HepG2 (cell line): Measurements from ENCODE around the gene SMYD5. TPM values are rescaled to one million over a fixed set of nuclear protein-coding genes. Genes with fewer than 3 reads are reported as not detected.

Experiments used
- ATAC-seq: fragments of 200-7000 bp; cut with Tn5 transposase; 3 replicates; pipeline ENCODE4 v1.9.1; 2020; ENCODE audit warnings: mild to moderate bottlenecking, moderate library complexity
- BruUV-seq: library from RNA; stranded (reverse); fragments of 400-500 nt; replicated peaks from 2 replicates; lab custom pipeline; 2021; lab: Mats Ljungman, UMichigan
- CTCF ChIA-PET: fragments of 300-600 bp; formaldehyde crosslinking; extraction: SDS; loops from one replicate; lab custom pipeline; 2021; ENCODE audit warnings: low total read pairs, inconsistent platforms, low intra/inter-chr PET ratio; lab: Yijun Ruan, JAX
- POLR2A ChIA-PET: fragments of 350-600 bp; sonication (Branson Sonifier 250); formaldehyde crosslinking; loops from one replicate; lab custom pipeline; 2020; ENCODE audit warnings: antibody characterized with exemption, inconsistent platforms; lab: Yijun Ruan, JAX
- DNase-seq: peaks from one replicate; pipeline ENCODE4 v3.0.0-alpha.2; 2015; ENCODE audit warnings: low spot score
- FAIRE-seq: peaks from 3 replicates; lab custom pipeline; 2011; peaks lifted over from hg19 to GRCh38; lab: Jason Lieb, UNC
- H2AFZ ChIP-seq: one replicate; pipeline ENCODE4 v1.6.1; 2011; ENCODE audit warnings: low read length, inconsistent platforms
- H3K27ac ChIP-seq: fragments of 300-600 bp; 3 replicates; pipeline ENCODE4 v1.8.0; 2011; ENCODE audit warnings: mixed run types, mild to moderate bottlenecking, mixed read lengths, low read length, inconsistent platforms; ENCODE audit not compliant: insufficient read depth; ENCODE audit errors: extremely low read length
- H3K27me3 ChIP-seq, 2 experiments: fragments of 200-600 bp in 1 of 2; 2 replicates in 1 of 2; 3 replicates in 1 of 2; pipeline versions ENCODE4 v1.6.0 to v1.8.0; 2011; ENCODE audit warnings: low read length in 2 of 2, mild to moderate bottlenecking in 2 of 2, moderate library complexity in 2 of 2, inconsistent platforms in 1 of 2; ENCODE audit not compliant: insufficient read depth in 2 of 2, control insufficient read depth in 1 of 2
- H3K36me3 ChIP-seq, 2 experiments: fragments of 200-600 bp in 1 of 2; replicated peaks in 1 of 2; 2 replicates in 1 of 2; 3 replicates in 1 of 2; pipeline versions ENCODE4 v1.5.1 to v1.8.0; 2011; ENCODE audit warnings: low read length in 2 of 2, inconsistent platforms in 1 of 2; ENCODE audit not compliant: insufficient read depth in 2 of 2, control insufficient read depth in 1 of 2
- H3K4me1 ChIP-seq: 2 replicates; pipeline ENCODE4 v1.5.1; 2012; ENCODE audit warnings: low read length, inconsistent platforms; ENCODE audit not compliant: insufficient read depth
- H3K4me2 ChIP-seq: 2 replicates; pipeline ENCODE4 v1.6.0; 2011; ENCODE audit warnings: low read depth, low read length, inconsistent platforms
- H3K4me3 ChIP-seq, 3 experiments: fragments of 200-600 bp in 1 of 3; sonication (generic), shearing (Covaris generic) in 1 of 3; replicated peaks in 1 of 3; 2 replicates each; pipeline ENCODE4 v1.5.1; 2011 to 2016; ENCODE audit warnings: low read length in 3 of 3, inconsistent platforms in 2 of 3, low read depth in 2 of 3, mild to moderate bottlenecking in 2 of 3, control low read depth in 1 of 3, mixed read lengths in 1 of 3; ENCODE audit not compliant: insufficient read depth in 1 of 3
- H3K79me2 ChIP-seq: one replicate; pipeline ENCODE4 v1.6.1; 2011; ENCODE audit warnings: low read length, inconsistent platforms; ENCODE audit not compliant: insufficient read depth
- H3K9ac ChIP-seq: 2 replicates; pipeline ENCODE4 v1.6.0; 2011; ENCODE audit warnings: mild to moderate bottlenecking, low read depth, low read length, inconsistent platforms; ENCODE audit not compliant: insufficient read depth
- H3K9me3 ChIP-seq: 2 replicates; pipeline ENCODE4 v1.5.1; 2012; ENCODE audit warnings: mild to moderate bottlenecking, low read length
- H4K20me1 ChIP-seq: 2 replicates; pipeline ENCODE4 v1.6.0; 2011; ENCODE audit warnings: inconsistent platforms, mild to moderate bottlenecking, low read length, moderate library complexity; ENCODE audit not compliant: insufficient read depth
- AGO2 ChIP-seq: fragments of 200-400 bp; formaldehyde crosslinking; optimal IDR thresholded peaks from 2 replicates; pipeline ENCODE3; 2017; ENCODE audit warnings: mild to moderate bottlenecking, low read depth, low read length, moderate library complexity
- CREM ChIP-seq, 2 experiments: sonication (generic) in 1 of 2; formaldehyde crosslinking in 1 of 2; IDR thresholded peaks; 2 replicates each; pipeline versions ENCODE4 v1.4.0 to v1.6.1; 2016 to 2020; ENCODE audit warnings: antibody characterized with exemption in 1 of 2, mild to moderate bottlenecking in 1 of 2, missing genetic modification reagents in 1 of 2
- HOXA3 ChIP-seq: sonication (generic); formaldehyde crosslinking; IDR thresholded peaks from 2 replicates; pipeline ENCODE4 v1.5.0; 2020; ENCODE audit warnings: missing genetic modification reagents
- MIER3 ChIP-seq: IDR thresholded peaks from 2 replicates; pipeline ENCODE4 v1.6.1; 2016; ENCODE audit warnings: missing compliant biosample characterization, borderline replicate concordance
- PITX1 ChIP-seq: sonication (generic); formaldehyde crosslinking; IDR thresholded peaks from 2 replicates; pipeline ENCODE4 v1.5.1; 2020; ENCODE audit warnings: mild to moderate bottlenecking, missing genetic modification reagents
- ZBTB38 ChIP-seq: sonication (generic); formaldehyde crosslinking; IDR thresholded peaks from 2 replicates; pipeline ENCODE4 v1.5.1; 2020; ENCODE audit warnings: mild to moderate bottlenecking, missing genetic modification reagents
- ZBTB44 ChIP-seq: sonication (generic); formaldehyde crosslinking; IDR thresholded peaks from 2 replicates; pipeline ENCODE4 v1.4.0; 2020; ENCODE audit warnings: missing genetic modification reagents
- ZNF20 ChIP-seq: sonication (generic); formaldehyde crosslinking; IDR thresholded peaks from 2 replicates; pipeline ENCODE4 v1.4.0; 2020; ENCODE audit warnings: mild to moderate bottlenecking, moderate library complexity, missing genetic modification reagents
- ZNF225 ChIP-seq: sonication (generic); formaldehyde crosslinking; IDR thresholded peaks from 2 replicates; pipeline ENCODE4 v1.4.0; 2020; ENCODE audit warnings: mild to moderate bottlenecking, missing genetic modification reagents
- ZNF343 ChIP-seq: sonication (generic); formaldehyde crosslinking; IDR thresholded peaks from 2 replicates; pipeline ENCODE4 v1.4.0; 2020; ENCODE audit warnings: mild to moderate bottlenecking, missing genetic modification reagents
- ZNF543 ChIP-seq: sonication (generic); formaldehyde crosslinking; IDR thresholded peaks from 2 replicates; pipeline ENCODE4 v1.4.0; 2020; ENCODE audit warnings: mild to moderate bottlenecking, missing genetic modification reagents
- ZNF687 ChIP-seq: sonication (generic); formaldehyde crosslinking; IDR thresholded peaks from 2 replicates; pipeline ENCODE4 v1.5.1; 2020; ENCODE audit warnings: mild to moderate bottlenecking, missing genetic modification reagents, moderate library complexity
- ZNF709 ChIP-seq: sonication (generic); formaldehyde crosslinking; IDR thresholded peaks from 2 replicates; pipeline ENCODE4 v1.5.0; 2020; ENCODE audit warnings: mild to moderate bottlenecking, missing genetic modification reagents
- ZNF883 ChIP-seq: sonication (generic); formaldehyde crosslinking; IDR thresholded peaks from 2 replicates; pipeline ENCODE4 v1.5.1; 2020; ENCODE audit warnings: mild to moderate bottlenecking, missing genetic modification reagents; ENCODE audit errors: not compliant biosample characterization
- WGBS: methylation state at CpG from one replicate; pipeline ENCODE4 v1.1.6; 2017; ENCODE audit warnings: low lambda C conversion rate; 5-methylcytosine and 5-hydroxymethylcytosine counted together
- in situ Hi-C: cut with HindIII; loops from 2 replicates; pipeline ENCODE4 v1.10.0; 2017; ENCODE audit warnings: low pct_unique_long_range_greater_than_20kb; ENCODE audit not compliant: extremely low pct_ligation_motif_present
- intact Hi-C: fragments of 100-400 bp; cut with micrococcal nuclease; formaldehyde crosslinking; loops from one replicate; pipeline ENCODE4 v1.10.0; 2022; ENCODE audit not compliant: unreplicated experiment
- polyA plus RNA-seq, 8 experiments: library from polyadenylated mRNA; depleted of rRNA in 3 of 8; stranded (reverse) in 7 of 8; unstranded in 1 of 8; fragments of >200 nt; fragmentation: Illumina TruSeq in 4 of 8; extraction: Trizol in 4 of 8; gene quantifications; 2 replicates each; pipeline versions ENCODE4 v1.2.1 to v1.2.3, GENCODE V29; 2011 to 2016; ENCODE audit warnings: low read depth in 4 of 8, missing spikeins in 1 of 8, mixed read lengths in 1 of 8; ENCODE audit not compliant: insufficient read depth in 1 of 8
- total RNA-seq, 5 experiments: library from RNA; depleted of rRNA; stranded (reverse); fragments of >200 nt; fragmentation: Illumina TruSeq; extraction: Trizol; gene quantifications; 2 replicates each; pipeline ENCODE4 v1.2.3, GENCODE V29; 2016; ENCODE audit warnings: low read depth in 1 of 5

SMYD5 gene
- total and polyA plus RNA-seq, 2 of the 13 experiments (the other 11 are each of a cell fraction or from before 2014, with no cell fraction given) = 55.8 to 70.4 TPM

- 0 out of 2 replicates have a peak, but pooled peaks have one; percentile 51 for TF ChIP-seq ZNF225 (CRISPR knock-in tag)
- TF ChIP-seq, all 625 proteins: peak for 27; not testable (repeated sequence) for 598
These were observed 48.8 kb downstream of the SMYD5 start (continued) for GRCh38 chr2:73262691-73263429.

- Histone ChIP-seq H4K20me1 (no peaks in the 10 kb centered on the region), H3K4me1 (peaks cover 51% of the 10 kb centered on the region), H3K79me2 (no peaks in the 10 kb centered on the region), H3K9me3 (no peaks in the 10 kb centered on the region), H3K4me3 (no peak overlapping the region), H3K27me3 (no peaks in the 10 kb centered on the region), H3K27ac (peak overlapping the region; percentile 70), H3K36me3 (peaks cover 5 to 7% of the 10 kb centered on the region in 2 experiments; a peak in 4 of 5 replicates), H3K4me2 (no peak overlapping the region), H2AFZ (no peak overlapping the region), H3K9ac (peak overlapping the region; percentile 38; the same call in 1 of the 2 replicates)
- no TSS peak for BruUV-seq
- POLR2A ChIA-PET = interaction anchor here (1.7 kb wide), 1 partner anchor 13 kb away, joined by 5 read pairs; no protein-coding TSS in a partner anchor
- no peak for DNase-seq
- intact Hi-C loops = loop anchor here (2.0 to 5.0 kb wide), 3 partner anchors 27 to 101 kb away; no protein-coding TSS in a partner anchor
- FAIRE-seq = no peak
- 96% methylated on average over 16 of the region's 16 CpGs for WGBS
- peak; percentile 37 for TF ChIP-seq ZNF883 (CRISPR knock-in tag)
- no peak for TF ChIP-seq ZNF709 (CRISPR knock-in tag)
- no peak for TF ChIP-seq ZBTB44 (CRISPR knock-in tag)
- TF ChIP-seq ZNF20 (CRISPR knock-in tag) = no peak
- TF ChIP-seq ZNF343 (CRISPR knock-in tag) = no peak
- peak; percentile 20; the same call in 1 of the 2 replicates for TF ChIP-seq HOXA3 (CRISPR knock-in tag)
- 0 out of 2 replicates have a peak, but pooled peaks have one; percentile 16 for TF ChIP-seq ZNF543
- TF ChIP-seq ZNF687 (CRISPR knock-in tag) = peak; percentile 27; the same call in 1 of the 2 replicates
- peak; percentile 13 for TF ChIP-seq AGO2
- TF ChIP-seq PITX1 (CRISPR knock-in tag) = 0 out of 2 replicates have a peak, but pooled peaks have one; percentile 13
- no peak for TF ChIP-seq MIER3 (CRISPR knock-in tag)
- TF ChIP-seq ZBTB38 (CRISPR knock-in tag) = peak; percentile 45
- TF ChIP-seq CREM (IDR thresholded peaks at IDR 0.05) = no peak
- no peak for TF ChIP-seq CREM (CRISPR knock-in tag; IDR thresholded peaks at IDR 0.05)
- no peak for ATAC-seq
- CTCF ChIA-PET = no interaction called here
- in situ Hi-C loops = no loop called here
These were observed 49.7 kb downstream of the SMYD5 start for GRCh38 chr2:73263540-73264331.
